GDM1 (cell line): ENCODE measurements around the gene DYSF.

Experiments used
- DNase-seq: peaks from one replicate; lab custom pipeline; 2025; lab: John Stamatoyannopoulos, UW

DYSF gene

GRCh38 chr2:71672826-71673795 lies 219.8 kb downstream of the DYSF start:
- no peak for DNase-seq

GRCh38 chr2:71674158-71674851 lies 220.9 kb downstream of the DYSF start:
- no peak for DNase-seq

GRCh38 chr2:71675296-71675695 lies 221.9 kb downstream of the DYSF start:
- DNase-seq = no peak

- DNase-seq = no peak
Observed at GRCh38 chr2:71678874-71679273, 225.5 kb downstream of the DYSF start.

DNA sequence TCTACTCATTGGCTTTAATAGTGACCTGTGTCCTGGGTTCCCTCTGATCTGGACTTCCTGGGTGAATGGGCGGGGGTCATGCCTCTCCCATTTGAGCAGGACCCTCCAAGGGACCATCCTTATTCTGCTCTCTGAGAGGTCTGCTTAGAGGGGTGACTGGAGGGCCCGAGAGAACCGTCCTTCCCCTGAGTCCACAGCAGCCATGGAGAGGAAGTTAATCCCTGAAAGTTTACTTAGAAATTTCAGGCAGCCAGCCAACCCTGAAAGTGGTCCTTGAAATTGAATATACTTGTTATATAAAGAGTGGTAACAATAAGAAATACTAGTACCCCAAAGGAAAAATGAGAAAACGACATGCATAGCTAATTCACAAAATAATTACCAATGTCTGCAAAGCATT lies 226.1 kb downstream of the DYSF start:
- no peak for DNase-seq

DNA sequence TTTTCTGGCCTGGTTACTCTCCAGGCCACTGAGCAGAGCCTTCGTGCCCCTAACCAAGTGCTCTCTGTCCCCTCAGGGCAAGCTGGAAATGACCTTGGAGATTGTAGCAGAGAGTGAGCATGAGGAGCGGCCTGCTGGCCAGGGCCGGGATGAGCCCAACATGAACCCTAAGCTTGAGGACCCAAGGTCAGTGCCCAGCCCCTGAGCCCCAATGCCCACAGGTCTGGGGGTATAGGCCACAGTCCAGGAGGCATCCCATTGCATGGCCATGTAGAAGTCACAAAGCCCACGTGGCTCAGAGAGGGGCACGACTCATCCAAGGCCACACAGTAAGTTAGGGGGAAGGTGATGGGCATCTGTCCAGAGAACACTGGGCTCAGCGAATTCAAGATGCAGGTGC lies 227.6 kb downstream of the DYSF start:
- no peak for DNase-seq

- DNase-seq = no peak
Observed at GRCh38 chr2:71681626-71682025, 228.3 kb downstream of the DYSF start.

GRCh38 chr2:71682341-71682740 lies 229.0 kb downstream of the DYSF start:
- no peak for DNase-seq

GRCh38 chr2:71683070-71683469 lies 229.7 kb downstream of the DYSF start:
- DNase-seq = no peak

- DNase-seq = no peak
Observed at GRCh38 chr2:71683666-71684065, 230.3 kb downstream of the DYSF start.

DNA sequence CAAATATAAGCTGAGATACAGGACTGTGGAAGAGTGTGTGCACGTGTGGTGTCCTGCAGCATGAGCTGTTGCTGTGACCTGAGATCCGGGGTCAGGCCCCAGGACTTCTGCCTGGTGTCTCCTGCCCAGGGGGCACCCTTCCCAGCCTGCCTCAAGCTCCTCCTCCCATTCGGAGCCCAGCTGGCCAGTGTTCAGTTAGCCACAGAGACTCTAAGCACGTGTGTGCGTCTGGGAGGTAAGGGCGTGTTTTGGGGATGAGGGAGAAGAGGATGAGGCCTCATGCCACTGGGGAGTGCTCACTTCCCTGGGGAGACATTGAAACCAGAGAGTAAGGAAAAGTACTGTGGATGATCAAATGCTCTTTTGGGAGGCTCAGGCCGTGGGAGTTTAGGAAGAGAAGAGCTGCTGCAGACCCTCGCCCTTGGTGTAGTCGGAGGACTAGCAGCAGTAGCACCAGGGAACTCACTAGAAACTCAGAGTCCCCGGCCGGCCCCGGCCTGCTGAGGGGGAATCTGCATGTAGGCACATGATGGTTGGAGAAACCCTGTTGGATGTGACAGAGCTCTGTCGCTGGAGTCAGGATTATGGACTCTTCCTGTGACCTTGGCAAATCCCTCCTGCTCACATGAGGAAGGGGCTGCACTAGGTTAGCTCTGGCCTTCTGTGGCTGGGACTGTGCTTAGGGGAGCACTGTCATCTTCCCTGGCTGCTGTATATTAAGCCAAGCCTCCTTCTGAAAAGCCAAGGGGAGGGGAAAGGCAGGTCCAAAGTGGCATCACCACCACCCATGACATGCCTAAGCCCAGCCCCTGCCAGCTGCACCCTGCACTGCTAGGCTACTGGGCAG lies 231.1 kb downstream of the DYSF start:
- no peak for DNase-seq

DNA sequence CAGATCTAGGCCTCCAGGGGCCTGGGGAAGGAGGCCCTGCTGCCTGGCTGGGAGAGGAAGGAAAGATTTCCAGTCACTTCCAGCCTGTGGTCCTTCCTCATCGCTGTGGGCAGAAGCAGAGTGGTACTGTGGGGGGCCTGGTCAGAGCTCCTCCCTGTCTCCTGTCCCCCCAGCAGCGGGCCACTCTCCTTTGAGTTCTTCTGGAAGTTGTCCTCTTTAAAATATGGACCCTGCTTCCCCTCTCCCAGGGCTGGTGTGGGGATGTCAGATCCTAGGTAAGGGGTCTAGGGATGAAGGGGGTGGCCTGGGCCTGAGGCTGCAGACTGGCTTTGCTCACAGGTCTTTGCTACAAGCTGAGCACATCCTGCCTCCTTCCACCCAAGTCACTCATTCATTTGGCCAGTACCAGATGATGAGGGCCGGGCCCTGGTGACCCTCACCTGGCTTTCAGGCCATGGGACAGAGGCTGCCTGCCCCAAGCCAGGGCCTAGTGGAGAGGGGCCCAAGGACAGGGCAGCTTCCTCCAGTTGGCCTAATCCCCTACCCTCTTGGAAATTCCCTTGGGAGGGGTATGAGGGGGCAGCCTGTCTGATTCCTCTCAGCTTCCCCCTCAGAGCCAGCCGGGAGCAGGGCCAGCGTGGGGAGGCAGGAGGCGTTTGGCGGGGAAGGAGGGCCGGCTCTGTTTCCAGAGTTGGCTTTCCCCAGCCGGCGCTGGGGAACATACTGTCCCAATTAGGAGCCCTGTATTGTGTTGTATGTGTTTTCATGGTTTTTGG lies 231.9 kb downstream of the DYSF start:
- DNase-seq = no peak

- DNase-seq = no peak
Observed at GRCh38 chr2:71685941-71686611, 232.7 kb downstream of the DYSF start.

DNA sequence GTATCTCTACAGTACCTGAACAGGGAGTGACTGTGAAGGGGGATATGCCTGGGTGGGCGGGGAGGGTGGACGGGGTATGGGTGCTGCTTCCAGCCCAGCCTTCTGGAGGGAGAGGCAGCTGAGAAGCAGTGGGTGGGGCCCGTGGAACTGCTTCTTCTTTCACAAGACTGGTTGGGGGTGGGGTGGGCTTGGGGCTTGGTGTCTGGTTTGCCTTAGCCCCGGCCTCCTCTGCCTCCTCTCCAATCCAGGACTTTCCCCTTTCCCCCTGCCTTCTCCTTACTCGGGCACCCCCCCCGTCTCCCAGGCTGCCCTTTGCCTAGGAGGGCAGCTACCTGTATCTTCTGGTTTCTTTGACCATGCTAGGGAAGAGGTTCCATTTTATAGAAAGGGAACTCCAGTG lies 233.4 kb downstream of the DYSF start:
- DNase-seq = no peak

- DNase-seq = no peak
Observed at GRCh38 chr2:71687412-71687811, 234.1 kb downstream of the DYSF start.

DNA sequence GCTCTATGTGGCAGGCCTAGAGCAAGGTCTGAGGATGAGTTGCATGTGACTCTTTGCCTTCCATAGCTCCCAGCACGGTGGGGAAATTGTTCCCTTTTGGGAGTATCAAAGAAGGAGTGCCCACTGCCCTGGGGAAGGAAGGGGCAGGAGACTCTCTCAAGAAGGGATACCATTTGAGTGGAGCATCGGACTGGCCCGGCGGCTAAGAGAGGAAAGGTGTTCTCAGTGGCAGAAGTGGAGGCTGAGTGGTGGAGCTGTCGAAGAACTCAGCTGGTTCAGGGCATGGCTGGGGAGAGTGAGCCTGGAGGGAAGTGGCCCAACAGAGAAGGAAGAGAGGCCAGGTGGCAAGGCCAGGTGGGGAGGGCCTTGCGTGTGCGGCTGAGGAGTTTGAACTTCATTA lies 235.2 kb downstream of the DYSF start:
- no peak for DNase-seq

DNA sequence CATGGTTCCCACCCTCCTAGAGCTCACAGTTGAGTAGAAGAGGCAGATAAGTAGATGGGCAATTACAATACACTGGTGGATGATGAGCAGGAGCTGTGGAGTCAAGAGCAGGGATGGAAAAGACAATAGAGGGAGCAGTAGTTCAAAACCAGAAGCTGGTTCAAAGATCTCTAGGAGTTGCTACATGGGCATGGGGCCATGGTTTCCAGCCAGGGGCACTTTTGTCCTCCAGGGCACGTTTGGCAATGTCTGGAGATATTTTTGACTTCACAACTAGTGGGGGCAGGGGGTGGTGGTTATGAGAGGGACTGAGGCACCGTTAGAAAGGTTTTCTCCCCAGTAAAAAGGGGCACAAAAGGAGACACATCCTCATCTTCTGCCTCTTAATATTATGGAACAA lies 236.0 kb downstream of the DYSF start:
- no peak for DNase-seq

GRCh38 chr2:71689968-71690834 lies 236.8 kb downstream of the DYSF start:
- no peak for DNase-seq

- no peak for DNase-seq
Observed at GRCh38 chr2:71690876-71691475, 237.6 kb downstream of the DYSF start.
